HK-2 (cell line): Measurements from ENCODE around the gene PTH1R.

Experiments used
- DNase-seq: peaks from one replicate; pipeline ENCODE4 v3.0.0-alpha.2; 2018; ENCODE audit not compliant: unreplicated experiment

The PTH1R gene

DNA sequence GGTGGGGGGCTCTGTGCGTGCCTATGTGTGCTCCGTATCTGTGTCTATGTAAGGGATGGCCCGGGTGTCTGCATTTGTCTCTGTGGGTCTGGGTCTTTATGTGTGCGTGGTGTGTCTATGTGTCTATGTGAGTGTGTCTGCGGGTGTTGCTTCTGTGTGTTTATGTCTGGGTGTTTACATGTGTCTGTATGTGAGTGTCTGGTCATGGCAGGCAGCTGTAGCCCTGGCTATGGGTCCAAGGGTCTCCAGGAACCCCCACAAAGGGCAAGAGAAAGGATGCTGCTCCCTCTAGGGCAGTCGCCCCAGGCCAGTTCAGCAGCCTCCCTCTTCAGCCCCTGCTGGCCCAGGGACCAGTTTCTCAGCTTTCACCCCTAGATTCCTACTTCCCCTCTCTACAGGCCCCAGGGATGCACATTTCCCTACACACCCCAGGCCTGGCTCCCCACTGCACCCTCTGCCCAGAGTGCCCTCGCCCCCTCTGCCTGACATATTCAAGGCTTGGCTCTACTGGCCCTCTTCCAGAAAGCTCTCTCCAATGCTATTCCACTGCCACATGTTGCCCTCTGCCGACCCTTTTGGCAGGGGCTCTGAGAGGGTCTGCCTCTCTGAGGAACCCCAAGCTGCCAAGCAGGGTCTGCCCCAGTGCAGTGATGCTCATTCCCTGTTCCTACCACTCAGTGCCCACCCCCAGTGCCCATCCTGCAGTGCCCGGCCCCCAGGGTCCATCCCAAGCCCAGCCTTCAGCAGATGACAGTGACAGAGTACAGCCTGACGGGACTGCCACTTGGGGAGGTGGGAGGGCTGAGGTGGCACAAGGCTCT lies 13.2 kb upstream of the PTH1R start:
- no peak for DNase-seq

DNA sequence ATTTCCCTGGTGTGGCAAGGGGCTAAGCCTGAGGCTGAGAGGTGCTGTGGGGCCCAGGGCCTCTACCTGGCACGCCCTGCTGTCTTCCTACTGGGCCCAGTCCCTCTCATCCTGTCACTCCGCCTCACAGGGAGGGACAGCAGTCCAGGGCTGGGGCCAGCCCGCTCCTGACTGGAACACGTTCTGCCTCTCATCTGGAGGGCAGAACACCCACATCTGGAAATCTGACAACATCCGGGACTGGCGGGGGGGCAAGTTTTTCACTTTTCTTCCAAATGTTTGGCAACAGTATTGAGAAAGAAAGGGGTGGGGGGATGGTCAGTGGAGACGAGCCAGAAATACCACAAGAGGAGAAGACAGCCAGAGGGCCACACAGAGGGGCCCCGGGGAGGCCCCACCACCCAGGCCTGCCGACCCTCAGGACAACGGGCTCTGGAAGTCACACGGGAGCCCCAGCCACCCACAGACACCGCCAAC lies 12.5 kb upstream of the PTH1R start:
- DNase-seq, result no peak

DNA sequence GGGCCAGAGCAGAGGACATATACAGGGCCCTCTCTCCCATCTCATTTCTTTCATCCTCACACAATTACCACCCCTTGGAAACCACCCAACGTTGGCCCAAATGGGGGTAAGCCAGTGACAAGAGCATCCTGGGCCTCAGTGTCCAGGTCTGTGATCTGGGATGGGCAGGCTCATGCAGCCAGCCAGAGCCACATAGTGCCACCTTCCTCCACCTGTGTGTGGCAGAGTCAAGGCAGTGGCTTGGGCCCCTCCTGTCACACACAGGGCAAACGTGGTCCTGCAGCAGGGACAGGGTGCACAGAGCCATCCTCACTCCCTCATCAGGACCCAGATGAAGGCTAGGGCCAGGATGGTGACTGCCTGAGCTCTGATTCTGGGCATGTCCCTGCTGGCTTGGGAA lies 12.0 kb upstream of the PTH1R start:
- DNase-seq, result no peak

DNA sequence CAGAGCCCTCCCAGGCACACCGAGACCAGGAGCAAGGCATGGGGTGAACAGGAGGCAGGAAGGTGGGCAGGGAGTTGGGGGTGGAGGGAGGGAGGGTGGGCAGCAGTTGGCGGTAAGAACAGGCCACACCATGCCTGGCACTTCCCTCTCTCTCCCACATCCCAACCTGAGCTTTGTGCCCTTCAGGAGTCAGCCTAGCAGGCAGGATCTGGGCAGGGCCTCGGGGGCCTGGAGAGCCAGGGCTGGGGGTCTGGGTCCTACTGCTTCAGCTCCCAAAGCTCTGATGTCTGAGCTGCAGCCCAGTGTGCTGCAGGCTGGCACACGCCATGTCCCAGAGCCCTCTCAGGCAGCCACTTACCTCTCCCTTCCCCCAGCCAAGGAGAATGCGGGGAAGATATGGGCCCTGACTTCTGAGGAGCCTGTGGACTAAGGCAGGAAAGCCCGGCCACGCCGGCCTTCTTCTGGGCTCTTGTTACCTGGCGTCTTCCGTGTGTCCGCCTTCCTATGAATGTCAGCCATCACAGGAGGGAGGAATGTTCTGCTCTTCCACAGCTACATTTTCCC lies 11.4 kb upstream of the PTH1R start:
- DNase-seq, result no peak

DNA sequence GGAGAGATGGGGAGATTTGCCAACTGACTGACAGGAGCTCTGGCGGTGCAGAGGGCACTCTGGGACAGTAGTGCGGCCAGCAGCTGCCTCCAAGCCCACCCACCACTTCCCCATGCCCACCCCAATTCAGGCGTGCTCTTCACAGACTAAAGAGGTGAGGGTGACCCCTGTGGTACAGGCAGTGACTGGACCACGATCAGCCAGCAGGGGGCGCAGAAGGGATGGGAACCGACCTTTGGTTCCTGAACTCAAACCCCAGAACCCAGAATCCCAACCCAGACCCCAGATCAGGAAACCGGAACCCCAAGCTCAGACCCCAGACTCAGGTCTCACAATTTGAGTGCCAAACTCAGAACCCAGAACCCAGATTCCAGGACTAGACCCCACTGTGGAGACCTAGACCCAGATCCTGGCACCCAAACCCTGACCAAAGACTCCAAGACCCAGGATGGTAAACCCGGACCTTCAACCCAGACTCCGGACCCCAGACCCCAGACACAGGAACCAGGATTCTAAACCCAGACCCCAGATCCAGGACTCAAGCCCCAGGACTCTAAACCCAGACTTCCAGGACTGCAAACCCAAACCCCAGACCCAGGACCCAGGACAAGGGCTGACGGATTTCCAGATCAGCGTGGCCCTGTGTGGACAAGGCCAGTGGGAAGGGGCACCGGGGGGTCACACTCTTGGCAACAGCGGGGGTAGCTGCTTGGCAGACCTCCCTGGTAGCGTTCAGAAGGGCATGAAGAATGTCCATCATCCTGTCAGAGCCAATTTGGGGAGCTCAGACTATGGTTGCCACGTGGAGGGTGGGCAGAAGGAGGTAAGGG lies 10.6 kb upstream of the PTH1R start:
- DNase-seq, result peak; percentile 54

DNA sequence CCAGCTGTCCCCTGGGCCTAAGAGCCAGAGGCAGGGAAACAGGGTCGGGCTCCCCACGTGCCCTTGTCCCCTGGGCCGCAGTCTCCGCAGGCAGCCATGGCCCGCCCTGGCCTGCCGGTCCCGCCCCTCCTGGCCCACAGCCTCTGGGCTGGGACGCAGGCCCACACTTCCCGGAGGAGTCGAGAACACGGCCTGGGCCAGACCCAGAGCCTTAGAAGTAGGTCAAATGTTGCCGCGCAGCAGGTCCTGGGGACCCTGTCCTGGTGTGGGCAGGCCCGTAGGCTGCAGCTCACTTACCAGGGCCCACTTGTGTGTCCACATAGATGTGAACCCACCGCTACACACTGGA lies 10.0 kb upstream of the PTH1R start:
- DNase-seq, result no peak

DNA sequence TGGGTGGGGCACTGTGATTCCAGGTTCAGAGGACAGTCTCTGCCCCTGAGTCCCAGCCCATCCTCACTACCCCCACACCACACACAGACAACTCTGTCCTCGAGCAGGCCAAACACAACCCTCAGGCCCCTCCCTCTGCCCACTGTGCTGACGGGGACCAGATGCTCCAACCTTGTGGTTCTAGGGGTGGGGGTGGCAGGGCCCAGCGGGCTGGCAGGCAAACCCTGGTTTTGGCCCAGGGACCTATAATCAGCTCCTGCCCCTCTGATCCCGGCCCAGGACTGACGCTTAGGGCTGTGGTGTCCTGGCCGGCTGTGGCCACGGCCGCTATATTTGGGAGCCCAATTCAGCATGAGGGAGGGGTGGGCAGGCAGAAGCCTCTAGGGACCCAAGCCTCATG lies 9.2 kb upstream of the PTH1R start:
- no peak for DNase-seq

DNA sequence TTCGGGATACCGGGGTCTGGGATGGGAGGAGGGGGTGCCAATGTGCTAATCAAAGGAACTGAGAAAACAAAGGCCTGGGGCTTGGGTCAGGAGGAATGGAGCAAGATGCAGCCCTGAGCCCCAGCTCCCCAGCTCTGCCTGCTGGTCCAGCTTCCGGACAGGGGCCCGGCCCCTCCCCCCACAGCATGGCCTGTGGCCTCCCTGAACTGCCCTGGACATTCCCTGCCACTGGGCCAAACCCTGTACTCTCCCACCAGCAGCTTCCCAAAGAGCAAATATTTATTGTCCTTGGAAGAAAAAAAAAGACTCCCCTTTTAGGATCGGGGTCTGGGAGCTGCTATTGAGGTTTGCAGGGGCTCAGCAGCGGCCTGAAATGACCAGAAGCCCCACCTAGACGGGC lies 8.6 kb upstream of the PTH1R start:
- no peak for DNase-seq

DNA sequence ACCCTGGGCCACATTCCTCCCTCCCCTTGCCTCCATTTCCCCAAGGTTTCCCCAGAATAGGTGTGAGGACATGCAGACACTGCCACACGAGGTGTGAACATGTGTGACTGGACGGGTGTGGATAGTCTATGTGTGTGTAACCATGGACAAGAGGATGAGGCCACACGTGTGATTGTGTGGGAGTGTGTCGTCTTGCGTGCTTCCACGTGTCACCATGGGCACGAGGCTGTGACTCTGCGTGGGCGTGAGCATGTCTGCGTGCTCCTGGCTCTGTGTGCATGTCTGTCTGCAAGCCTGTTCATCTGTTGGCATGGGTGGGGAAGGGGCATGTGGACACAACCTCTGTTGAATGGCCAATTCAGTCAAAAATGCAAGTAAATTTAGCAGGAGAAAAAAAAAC lies 8.1 kb upstream of the PTH1R start:
- no peak for DNase-seq

DNA sequence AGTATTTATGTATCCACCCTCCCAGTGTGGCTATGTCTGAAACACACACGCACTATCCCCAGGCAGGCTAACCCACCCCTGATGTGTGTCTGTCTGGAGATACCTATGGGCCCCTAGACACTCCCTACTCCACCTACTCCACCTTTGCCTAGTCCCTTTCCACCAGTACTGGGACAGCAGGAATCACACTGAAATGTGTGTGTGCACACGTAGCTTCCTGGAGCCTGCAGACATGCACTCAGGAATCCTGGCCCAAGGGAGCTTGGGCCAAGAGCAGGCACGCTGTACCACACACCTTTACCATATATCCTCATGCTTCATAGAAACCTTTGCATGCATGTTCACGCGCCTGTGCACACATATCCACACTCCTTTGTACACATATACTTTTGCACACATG lies 6.9 kb upstream of the PTH1R start:
- no peak for DNase-seq

DNA sequence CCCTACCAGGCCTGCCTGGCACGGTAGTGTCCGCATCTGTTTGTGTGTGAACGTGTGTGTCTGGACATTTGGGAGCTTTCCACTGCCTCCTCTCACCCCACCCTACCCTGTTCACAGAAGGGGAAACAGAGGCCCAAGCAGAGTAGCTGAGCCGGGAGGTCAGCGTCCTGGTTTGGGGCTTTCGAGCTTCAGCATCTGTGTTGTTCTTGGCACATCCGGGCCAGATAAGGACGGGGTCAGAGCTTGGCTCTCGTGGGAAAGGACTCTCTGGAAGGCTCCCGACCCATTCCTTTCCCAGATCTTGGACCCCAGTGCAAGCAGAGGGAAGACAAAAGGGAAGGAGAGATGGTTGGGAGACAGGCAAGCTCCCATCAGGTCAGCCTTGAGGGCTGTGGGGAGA lies 6.3 kb upstream of the PTH1R start:
- no peak for DNase-seq

DNA sequence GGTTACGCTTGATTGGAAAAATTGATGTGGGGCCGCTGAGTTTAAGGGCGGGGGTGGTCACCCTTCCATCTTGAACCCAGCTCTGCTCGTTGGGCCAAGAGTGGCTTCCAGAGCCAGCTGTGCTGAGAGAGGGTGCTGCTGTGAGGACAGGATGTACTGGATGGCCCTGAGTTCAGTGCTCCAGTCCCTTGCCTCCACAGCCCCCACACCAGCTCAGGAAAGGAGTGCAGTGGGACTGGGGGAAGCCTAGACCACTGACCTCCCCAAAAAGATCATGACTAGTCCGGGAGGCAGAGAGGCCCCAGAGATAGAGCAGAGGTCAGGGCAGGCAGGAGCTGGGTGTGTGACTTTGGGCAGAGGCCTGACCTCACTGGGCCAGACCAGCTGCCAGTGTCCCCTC lies 4.0 kb upstream of the PTH1R start:
- DNase-seq, result no peak

DNA sequence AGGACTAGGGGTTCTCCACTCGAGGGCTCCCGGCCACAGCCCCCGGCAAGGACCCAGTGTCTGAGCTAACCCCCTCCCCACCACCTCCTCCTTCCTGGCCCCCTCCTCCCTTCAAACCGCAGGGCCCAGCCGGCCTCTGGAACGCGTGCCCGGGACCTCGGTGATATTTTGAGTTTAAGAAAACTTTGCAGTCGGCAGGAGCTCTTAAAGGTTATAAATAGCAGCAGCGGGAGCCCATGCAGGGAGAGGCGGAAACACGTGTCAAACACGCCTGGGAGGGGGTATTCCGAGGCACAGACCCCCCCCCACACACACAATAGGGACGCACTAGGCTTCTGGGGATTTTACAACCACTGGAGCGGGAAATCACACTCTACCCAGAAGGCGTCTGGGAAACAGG lies 3.1 kb upstream of the PTH1R start:
- no peak for DNase-seq

DNA sequence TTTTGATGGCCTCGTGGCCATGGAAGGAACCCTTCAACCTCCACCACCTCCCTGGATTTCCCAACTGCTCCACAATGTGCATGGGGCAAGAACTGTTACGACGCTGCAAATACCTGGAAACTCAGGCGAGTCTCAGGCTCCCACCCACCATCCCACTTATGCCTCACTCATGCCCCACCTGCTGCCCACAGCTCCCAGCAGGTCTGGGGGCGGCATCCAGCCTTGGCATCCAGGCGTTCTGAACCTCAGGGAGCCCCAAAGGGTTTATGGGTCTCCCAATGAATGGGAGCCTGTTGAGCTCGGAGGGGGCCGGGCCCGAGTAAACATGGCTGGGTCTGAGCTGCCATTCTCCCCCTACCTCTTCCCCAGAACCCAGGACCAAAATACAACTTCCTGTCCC lies 2.0 kb upstream of the PTH1R start:
- DNase-seq, result no peak

DNA sequence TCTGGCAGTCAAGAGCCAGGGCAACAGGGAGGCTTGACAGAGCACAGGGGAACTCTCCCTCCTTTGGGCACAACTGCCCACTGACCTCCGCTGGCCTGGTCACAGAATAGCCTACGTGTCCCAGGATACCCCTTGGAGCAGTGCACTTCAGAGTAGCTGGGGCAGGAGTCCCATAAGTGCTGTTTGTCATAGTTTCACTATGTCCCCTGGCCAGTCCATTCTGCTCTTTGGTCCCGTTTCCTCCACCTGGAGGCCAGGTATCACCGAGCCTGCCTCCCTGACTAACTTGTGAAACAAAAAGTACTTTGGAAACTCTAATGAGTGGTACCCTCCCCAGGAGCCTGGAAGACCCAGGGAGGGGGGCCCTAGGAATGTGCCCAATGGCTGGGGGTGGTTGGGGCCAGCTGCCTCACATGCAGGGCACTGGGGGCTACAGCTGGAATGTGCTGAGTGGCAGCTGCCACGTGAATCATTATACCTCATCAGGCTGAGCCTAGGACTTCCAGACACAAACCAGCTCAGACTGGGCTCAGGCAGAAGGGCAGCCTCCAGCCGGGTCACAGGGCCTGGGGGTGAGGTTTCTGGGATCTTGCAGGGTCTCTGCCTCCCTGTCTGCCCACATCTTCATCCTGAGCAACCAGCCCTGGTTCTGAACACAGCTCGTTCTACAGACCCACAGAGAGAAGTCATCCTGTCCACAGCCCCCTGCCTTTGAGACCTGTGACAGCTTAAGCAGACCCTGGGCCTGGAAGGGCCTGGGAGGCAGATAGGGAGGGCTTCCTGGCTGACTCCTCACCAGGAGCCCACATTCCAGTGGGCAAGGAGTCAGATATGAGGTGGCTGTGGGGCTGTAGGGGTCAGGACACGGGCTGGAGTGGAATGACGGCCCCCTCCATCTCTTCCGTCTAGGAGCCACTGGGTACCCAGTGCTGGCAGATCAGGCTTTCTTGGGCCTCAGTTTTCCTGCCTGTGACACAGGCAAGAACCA lies 914 bp upstream of the PTH1R start:
- DNase-seq, result no peak

DNA sequence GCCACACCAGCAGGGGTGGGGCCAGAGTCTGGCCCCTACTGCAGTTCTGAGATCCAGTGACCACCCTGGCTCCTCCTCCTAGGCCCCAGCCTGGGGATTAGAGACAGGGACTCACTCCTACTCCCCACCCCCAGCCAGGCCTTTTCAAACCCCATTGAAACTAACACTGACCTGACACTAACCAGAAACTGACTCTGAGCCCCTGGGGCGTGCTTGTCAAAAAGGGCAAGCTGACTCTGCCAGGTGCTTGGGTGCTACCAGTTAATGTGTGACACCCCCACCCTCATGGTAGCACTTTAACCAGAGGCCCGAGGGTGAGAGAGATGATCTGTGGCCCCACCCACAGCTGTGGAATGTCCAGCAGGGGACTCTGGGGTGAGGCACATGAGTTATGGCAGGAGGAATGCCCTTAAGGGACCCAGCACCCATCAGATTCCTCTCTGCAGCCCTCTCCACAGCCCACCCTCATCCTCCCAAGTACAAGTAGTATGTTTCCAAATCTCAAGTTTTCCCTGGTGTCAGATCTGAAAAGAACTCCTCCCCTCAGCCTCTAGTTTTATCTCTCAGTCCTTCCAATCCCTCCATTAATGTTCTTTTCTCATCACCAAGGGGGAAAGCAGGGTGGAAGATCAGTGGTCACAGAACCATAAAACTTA lies 1.4 kb downstream of the PTH1R start:
- DNase-seq, result peak; percentile 56

DNA sequence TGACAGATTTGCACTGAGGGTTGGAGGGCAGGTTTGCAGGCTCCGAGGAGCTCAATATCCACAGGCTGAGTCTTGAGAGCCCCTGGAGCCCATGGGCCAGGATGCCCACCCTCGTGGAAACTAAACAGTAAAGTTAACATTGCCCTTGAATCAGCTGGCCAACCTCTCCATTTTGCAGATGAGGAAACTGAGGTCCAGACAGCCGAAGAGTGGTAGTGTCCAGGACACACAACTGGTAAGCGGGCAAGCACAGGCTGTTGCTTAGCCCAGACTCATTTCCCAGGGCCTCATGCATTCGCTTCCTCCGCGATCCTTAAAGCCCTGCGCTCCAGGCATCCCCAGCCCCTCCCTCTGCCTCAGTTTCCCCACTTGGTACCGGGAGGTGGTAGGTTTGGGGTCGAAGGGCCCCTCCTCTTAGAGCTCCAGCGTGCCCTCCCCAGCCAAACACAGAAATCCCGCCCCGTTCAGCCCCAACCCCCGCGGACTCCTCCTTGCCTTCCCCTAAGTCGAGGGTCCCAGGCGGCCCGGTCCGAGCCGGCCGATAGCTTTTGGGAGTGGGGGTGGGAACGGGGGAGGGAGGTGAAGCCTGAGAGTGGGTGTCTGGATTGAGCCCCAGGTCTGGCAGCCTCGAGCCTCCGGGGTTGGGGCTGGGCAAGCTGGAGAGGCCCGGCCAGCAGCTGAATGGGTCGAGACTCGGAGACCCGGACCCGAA lies 3.5 kb downstream of the PTH1R start:
- no peak for DNase-seq

DNA sequence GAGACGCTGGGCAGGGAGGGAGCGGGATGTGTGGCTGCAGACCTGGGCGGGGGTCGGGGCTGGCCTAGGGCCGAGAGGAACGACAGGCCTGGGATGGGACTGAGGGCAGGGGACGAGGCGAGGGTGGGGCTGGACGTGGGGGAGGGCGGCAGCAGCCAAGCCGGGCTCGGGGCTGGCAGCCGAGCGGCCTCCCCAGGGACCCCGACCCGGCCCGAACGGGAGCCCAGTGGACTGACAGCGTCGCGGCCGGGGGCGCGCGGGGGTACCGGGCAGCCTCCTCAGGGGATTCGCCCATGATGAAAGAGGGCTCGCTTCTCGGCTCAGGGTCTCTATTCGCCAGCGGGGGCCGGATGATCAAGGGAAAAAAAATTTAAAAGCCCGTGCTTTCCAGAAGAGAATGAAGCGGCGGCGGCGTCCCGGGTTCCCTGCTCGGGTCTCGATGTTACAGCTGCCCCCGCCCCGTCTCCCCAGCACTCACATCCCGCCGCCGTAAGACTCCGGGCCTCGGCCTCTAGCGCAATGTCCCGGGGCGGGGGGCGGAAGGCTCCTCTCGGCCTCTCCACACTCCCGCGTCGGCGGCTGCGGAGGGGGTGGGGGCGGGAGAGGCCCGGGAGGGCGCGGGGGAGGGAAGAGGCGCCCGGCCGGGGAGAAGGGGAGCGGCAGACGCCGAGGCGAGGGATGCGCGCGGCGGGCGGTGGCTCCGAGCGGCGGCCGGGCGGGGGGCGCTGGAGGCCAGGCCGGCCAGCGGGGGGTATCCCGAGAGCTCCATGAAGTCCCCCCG lies 4.3 kb downstream of the PTH1R start:
- no peak for DNase-seq

DNA sequence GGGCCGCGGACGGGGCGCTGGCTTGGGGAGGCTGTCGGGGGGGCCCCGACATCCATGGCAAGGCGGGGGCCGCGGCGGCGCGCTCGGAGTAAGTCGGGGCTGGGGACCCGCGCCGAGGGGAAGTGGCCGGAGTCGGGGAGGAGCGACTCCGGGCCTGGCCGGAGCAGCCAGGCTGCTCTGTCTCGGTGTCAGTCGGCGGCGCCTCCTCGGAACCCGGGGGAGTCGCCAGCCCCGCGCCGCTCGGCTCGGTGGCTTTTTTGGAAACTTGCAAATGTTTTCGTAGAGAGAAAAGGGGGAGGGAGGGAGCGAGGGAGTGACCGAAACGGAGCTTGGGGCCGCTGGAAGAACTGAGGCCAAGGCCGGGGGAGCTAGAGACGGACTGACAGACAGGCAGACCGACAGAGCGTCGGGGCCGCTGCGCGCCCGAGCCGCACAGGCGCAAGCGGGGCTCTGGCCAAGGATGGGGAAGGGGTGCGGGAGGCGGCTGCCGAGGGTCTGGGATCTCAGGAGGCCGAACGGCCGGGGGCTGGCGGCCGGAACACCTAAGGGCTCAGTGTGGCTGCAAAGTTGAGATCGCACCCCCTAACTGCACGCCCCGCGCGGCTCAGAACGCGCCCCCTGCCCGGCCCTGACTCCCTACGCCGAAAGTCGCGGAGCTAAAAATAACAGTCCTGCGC lies 5.0 kb downstream of the PTH1R start:
- no peak for DNase-seq
